HL-60 (cell line): ENCODE measurements around the gene BANF2.
"Not testable (repeated sequence)": the region's sequence is repeated elsewhere in the genome, so short reads cannot be mapped to it uniquely, and the experiment has no call there.

ENCODE experiments used
- DNase-seq, 2 experiments: peaks; one replicate each; pipeline ENCODE4 v3.0.0-alpha.2; 2010 to 2020; ENCODE audit warnings: low read depth in 1 of 2, low spot score in 1 of 2
- H3K27ac ChIP-seq: fragments of 250-450 bp; sonication (Bioruptor Pico); replicated peaks from 2 replicates; pipeline ENCODE4 v1.5.1; 2020; ENCODE audit warnings: mild to moderate bottlenecking, moderate library complexity
- H3K27me3 ChIP-seq: fragments of 250-450 bp; sonication (Bioruptor Pico); 2 replicates; pipeline ENCODE4 v1.5.1; 2021; ENCODE audit warnings: mild to moderate bottlenecking, moderate library complexity; ENCODE audit not compliant: insufficient read depth, poor library complexity, severe bottlenecking
- H3K4me3 ChIP-seq: replicated peaks from 2 replicates; pipeline ENCODE4 v1.5.1; 2011; ENCODE audit warnings: mild to moderate bottlenecking, control low read depth, low read length; ENCODE audit not compliant: insufficient read depth
- GABPA ChIP-seq: IDR thresholded peaks from 2 replicates; pipeline ENCODE4 v1.6.1; 2012; ENCODE audit warnings: low read depth
- POLR2AphosphoS5 ChIP-seq: IDR thresholded peaks from 2 replicates; pipeline ENCODE4 v1.6.1; 2012; ENCODE audit warnings: low read depth
- SPI1 ChIP-seq: IDR thresholded peaks from 2 replicates; pipeline ENCODE4 v1.6.1; 2012; ENCODE audit warnings: low read depth, mild to moderate bottlenecking, borderline replicate concordance
- TF ChIP-seq, protein P1 (sequence below): IDR thresholded peaks from 2 replicates; pipeline ENCODE4 v1.6.1; 2012; ENCODE audit warnings: low read depth; ENCODE audit not compliant: insufficient replicate concordance
- TF ChIP-seq, protein P2 (sequence below): IDR thresholded peaks from one replicate; pipeline ENCODE4 v1.5.1; 2011; ENCODE audit warnings: low read length, control low read depth, inconsistent platforms; ENCODE audit not compliant: insufficient read depth

Gene BANF2

DNA sequence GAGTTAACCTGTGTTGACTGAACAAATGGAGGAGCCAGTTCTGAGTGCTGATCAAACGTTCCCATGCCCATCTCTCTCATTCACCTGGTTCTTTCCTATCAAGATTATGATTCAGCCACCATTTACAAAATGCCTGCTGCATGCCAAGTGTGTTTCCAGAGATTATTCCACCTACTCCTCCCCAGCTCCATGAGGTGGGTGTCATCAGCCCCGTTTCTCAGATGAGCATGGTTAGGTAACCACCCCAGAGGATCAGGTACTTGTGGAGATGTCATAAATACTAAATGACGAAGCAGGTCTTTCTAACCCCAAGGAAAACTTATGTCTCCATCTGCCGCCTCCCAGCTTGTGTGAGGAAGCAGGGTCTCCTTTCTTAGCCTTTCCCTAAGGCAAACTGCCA, 2.1 kb downstream of the BANF2 start:
- DNase-seq, result no peak
- Histone ChIP-seq H3K4me3 (no peak overlapping the region), H3K27me3 (no peaks in the 10 kb centered on the region), H3K27ac (no peak overlapping the region)
- TF ChIP-seq, protein P1, sequence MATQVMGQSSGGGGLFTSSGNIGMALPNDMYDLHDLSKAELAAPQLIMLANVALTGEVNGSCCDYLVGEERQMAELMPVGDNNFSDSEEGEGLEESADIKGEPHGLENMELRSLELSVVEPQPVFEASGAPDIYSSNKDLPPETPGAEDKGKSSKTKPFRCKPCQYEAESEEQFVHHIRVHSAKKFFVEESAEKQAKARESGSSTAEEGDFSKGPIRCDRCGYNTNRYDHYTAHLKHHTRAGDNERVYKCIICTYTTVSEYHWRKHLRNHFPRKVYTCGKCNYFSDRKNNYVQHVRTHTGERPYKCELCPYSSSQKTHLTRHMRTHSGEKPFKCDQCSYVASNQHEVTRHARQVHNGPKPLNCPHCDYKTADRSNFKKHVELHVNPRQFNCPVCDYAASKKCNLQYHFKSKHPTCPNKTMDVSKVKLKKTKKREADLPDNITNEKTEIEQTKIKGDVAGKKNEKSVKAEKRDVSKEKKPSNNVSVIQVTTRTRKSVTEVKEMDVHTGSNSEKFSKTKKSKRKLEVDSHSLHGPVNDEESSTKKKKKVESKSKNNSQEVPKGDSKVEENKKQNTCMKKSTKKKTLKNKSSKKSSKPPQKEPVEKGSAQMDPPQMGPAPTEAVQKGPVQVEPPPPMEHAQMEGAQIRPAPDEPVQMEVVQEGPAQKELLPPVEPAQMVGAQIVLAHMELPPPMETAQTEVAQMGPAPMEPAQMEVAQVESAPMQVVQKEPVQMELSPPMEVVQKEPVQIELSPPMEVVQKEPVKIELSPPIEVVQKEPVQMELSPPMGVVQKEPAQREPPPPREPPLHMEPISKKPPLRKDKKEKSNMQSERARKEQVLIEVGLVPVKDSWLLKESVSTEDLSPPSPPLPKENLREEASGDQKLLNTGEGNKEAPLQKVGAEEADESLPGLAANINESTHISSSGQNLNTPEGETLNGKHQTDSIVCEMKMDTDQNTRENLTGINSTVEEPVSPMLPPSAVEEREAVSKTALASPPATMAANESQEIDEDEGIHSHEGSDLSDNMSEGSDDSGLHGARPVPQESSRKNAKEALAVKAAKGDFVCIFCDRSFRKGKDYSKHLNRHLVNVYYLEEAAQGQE, result no peak
- TF ChIP-seq, protein P2, sequence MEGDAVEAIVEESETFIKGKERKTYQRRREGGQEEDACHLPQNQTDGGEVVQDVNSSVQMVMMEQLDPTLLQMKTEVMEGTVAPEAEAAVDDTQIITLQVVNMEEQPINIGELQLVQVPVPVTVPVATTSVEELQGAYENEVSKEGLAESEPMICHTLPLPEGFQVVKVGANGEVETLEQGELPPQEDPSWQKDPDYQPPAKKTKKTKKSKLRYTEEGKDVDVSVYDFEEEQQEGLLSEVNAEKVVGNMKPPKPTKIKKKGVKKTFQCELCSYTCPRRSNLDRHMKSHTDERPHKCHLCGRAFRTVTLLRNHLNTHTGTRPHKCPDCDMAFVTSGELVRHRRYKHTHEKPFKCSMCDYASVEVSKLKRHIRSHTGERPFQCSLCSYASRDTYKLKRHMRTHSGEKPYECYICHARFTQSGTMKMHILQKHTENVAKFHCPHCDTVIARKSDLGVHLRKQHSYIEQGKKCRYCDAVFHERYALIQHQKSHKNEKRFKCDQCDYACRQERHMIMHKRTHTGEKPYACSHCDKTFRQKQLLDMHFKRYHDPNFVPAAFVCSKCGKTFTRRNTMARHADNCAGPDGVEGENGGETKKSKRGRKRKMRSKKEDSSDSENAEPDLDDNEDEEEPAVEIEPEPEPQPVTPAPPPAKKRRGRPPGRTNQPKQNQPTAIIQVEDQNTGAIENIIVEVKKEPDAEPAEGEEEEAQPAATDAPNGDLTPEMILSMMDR, result no peak
- TF ChIP-seq GABPA, result no peak
- TF ChIP-seq SPI1, result no peak
- TF ChIP-seq POLR2AphosphoS5, result no peak

DNA sequence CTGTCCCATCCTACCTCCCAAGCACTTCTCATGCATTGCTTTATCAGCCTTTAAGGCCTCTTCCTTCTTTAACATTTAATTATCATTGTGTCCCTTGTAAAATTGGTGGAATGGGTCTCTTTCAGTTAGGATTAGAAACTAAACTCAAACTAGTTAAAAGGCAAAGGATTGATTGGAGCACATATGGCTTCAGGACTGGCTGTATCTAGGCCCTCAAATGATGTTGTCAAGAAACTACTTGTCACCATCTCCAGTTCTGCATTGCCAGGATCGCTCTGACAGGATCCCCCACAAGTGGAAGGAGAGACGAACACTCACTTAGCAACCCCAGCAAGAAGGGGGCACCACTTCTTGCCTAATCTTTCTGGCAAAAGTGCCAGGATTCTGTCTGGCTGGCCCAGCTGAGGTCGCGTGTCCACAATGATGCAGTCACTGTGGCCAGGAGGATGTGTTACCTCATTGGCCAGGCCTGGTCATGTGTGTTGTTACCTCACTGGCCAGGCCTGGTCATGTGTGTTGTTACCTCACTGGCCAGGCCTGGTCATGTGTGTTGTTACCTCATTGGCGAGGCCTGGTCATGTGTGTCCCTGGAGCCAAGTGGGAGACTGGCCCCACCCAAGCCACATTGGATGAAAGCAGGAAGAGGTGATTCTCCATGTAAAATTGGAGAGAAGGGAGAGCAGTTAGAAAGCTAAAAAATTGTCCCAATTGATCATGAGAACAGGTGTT, 5.0 kb downstream of the BANF2 start:
- no peaks in the 10 kb centered on the region for H3K27me3 ChIP-seq
- TF ChIP-seq SPI1, result no peak
- no peak for TF ChIP-seq POLR2AphosphoS5
- TF ChIP-seq GABPA, result no peak
- TF ChIP-seq, protein P2, result no peak
- TF ChIP-seq, protein P1, result no peak
- H3K4me3 ChIP-seq, result no peak overlapping the region
- H3K27ac ChIP-seq, result no peak overlapping the region
- no peak for DNase-seq

DNA sequence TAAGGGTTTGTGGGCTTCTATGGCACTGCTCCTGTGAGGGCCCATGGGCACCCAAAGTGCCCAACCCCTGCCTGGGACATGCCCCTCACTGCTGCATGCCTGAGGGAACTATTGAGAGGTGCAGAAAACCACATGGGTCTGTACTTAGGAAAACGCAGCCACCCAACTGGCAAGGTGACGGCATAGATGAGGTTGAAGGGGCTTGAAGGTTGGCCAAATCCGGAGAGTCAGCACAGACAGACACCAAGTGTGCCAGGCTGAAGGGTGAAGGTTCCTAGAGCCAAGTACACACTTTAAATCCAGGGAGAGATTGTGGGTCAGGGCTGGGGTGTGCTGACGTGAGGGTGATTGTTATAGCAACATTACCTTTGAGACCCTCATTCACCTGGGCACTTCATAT, 6.2 kb downstream of the BANF2 start:
- Histone ChIP-seq H3K27ac (no peak overlapping the region), H3K4me3 (no peak overlapping the region), H3K27me3 (no peaks in the 10 kb centered on the region)
- TF ChIP-seq SPI1, result no peak
- DNase-seq, result no peak

DNA sequence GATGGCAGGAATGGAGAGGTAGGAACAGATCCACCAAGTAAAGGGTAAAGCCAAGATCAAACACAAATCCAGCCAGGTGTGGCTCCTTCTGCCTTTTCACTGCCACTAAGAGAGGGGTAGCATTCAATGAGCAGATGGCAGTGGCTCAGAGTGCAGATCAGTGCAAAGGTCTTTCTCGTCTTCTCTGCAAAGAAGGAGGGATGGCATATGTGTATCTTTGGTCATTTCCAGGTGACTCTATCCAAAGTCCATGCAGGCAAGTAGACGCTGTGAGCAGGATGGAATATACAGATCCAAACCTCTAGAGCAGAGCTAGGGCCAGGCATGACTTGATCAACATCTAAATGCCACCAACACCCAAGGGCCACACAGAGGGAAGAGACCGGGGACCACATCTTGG, 6.9 kb downstream of the BANF2 start:
- Histone ChIP-seq H3K4me3 (no peak overlapping the region), H3K27me3 (no peaks in the 10 kb centered on the region), H3K27ac (no peak overlapping the region)
- DNase-seq, result no peak
- TF ChIP-seq SPI1, result no peak
- TF ChIP-seq POLR2AphosphoS5, result no peak
- TF ChIP-seq, protein P1, result no peak
- no peak for TF ChIP-seq GABPA
- TF ChIP-seq, protein P2, result no peak

DNA sequence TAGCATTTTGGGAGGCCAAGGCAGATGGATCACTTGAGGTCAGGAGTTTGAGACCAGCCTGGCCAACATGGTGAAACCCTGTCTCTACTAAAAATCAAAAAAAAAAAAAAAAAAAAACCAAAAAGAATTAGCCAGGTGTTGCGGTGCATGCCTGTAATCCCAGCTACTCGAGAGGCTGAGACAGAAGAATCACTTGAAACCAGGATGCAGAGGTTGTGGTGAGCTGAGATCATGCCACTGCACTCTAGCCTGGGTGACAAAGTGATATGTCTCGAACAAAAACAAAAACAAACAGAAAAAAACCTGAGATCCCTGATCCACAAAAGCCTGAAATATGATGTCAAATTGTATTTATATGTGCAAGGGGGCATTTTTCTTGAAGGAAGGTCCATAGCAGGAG, 8.2 kb downstream of the BANF2 start:
- H3K4me3 ChIP-seq, H3K27me3 ChIP-seq, H3K27ac ChIP-seq, DNase-seq: not testable (repeated sequence)
